Right lobe of liver (tissue), 4 donors: Measurements from ENCODE around the gene SCGB3A1.

Source experiments
- CTCF ChIP-seq, 4 donors: fragments of 200-600 bp in 3 of 4; fragments of 450-650 bp in 1 of 4; IDR thresholded peaks; one replicate each; pipeline versions ENCODE4 v1.5.1 to v1.8.0; 2016 to 2022; ENCODE audit warnings: antibody characterized with exemption in 4 of 4, mild to moderate bottlenecking in 2 of 4
- POLR2A ChIP-seq: fragments of 450-650 bp; IDR thresholded peaks from one replicate; pipeline ENCODE4 v1.6.1; 2017; ENCODE audit warnings: antibody characterized with exemption, mild to moderate bottlenecking
- donor health status: DM: no; HTN: no; CAD: no.
- donor health status: DM: no; HTN: no; CAD: no.
- donor health status: DM: no; HTN: yes; CAD: no.

- no peak for TF ChIP-seq POLR2A
- TF ChIP-seq CTCF (IDR thresholded peaks at IDR 0.05): no peak
Measured at GRCh38 chr5:180613188-180613813, 22.0 kb upstream of the SCGB3A1 start.
